Measurements from ENCODE around the gene DNAAF8. TPM values are rescaled to one million over a fixed set of nuclear protein-coding genes. Genes with fewer than 3 reads are reported as not detected.

DNAAF8 gene
- polyA plus RNA-seq, 1 of the 3 experiments (the other 2 are of a cell fraction), result 3.1 TPM

DNA sequence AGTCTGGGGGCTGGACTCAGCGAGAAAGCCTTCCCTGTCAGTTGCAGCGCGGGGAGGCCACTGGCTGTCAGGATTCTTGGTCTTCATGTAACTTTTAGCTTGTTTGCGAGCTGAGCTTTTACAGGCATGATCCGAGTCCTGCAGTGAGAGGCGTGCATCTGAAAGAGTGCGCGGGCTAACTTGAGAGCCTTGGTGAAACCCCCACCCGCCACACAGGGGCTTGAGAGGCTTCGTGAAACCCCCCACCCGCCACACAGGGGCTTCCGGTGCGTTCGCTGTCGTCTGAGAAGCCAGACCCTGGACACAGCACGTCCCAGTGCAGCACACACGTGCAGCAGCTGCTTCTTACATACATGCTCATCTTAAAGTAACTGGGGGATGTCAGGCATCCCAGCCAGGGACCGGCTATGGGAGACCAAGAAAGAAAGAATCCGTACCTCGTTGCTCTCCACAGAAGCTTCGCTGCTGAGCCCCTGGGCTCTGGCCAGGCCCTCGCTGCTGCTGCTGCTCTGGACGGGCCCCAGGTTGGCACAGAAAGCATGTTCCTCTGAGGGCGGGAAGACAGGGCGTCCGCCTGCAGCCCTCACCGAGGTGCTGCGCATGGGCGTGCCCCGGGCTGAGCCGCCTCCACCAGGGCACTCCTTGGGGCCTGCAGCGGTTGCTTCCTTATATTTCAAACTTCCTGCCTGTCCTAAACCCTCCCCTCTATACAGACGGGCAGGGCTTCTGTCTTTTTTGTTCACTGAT lies 33.2 kb upstream of the DNAAF8 start:
- Histone ChIP-seq H3K36me3 (replicated peaks in 1 of 2; ENCODE audit: control insufficient read depth in 1 of 2, insufficient read depth in 2 of 2, low read length in 1 of 2) (peaks cover 11 to 78% of the 10 kb centered on the region in 2 experiments), H2AFZ (ENCODE audit: low read depth) (no peak overlapping the region), H3F3A (replicated peaks; ENCODE audit: insufficient read depth) (peaks cover 2% of the 10 kb centered on the region), H3K4me2 (no peak overlapping the region), H3K27ac (ENCODE audit: low read depth in 2 of 2, low read length in 1 of 2) (no peak overlapping the region), H4K20me1 (ENCODE audit: insufficient read depth) (no peaks in the 10 kb centered on the region), H3K9me2 (no peaks in the 10 kb centered on the region), H3K9ac (no peak overlapping the region), H3K4me3 (ENCODE audit: low read depth in 2 of 2, low read length in 1 of 2) (no peak overlapping the region), H3K4me1 (ENCODE audit: control insufficient read depth in 1 of 2, insufficient read depth in 2 of 2, low read depth in 1 of 2, low read length in 1 of 2) (no peaks in the 10 kb centered on the region; a peak in 1 of 4 replicates), H3K79me2 (ENCODE audit: insufficient read depth) (peaks cover 5% of the 10 kb centered on the region), H3K9me3 (no peaks in the 10 kb centered on the region), H3K27me3 (ENCODE audit: insufficient read depth) (no peaks in the 10 kb centered on the region)
- WGBS (ENCODE audit: low lambda C conversion rate), result 95% methylated on average over 12 of the region's 33 CpGs
- ChIA-PET POLR2A (no interaction called here), CTCF (no interaction called here)
- no peak for DNase-seq
- TF ChIP-seq FOXM1 (IDR thresholded peaks at IDR 0.05; ENCODE audit: low read depth) (no peak), MEF2A (IDR thresholded peaks at IDR 0.05; ENCODE audit: borderline replicate concordance, low read depth) (no peak)
- TF ChIP-seq, protein P1, sequence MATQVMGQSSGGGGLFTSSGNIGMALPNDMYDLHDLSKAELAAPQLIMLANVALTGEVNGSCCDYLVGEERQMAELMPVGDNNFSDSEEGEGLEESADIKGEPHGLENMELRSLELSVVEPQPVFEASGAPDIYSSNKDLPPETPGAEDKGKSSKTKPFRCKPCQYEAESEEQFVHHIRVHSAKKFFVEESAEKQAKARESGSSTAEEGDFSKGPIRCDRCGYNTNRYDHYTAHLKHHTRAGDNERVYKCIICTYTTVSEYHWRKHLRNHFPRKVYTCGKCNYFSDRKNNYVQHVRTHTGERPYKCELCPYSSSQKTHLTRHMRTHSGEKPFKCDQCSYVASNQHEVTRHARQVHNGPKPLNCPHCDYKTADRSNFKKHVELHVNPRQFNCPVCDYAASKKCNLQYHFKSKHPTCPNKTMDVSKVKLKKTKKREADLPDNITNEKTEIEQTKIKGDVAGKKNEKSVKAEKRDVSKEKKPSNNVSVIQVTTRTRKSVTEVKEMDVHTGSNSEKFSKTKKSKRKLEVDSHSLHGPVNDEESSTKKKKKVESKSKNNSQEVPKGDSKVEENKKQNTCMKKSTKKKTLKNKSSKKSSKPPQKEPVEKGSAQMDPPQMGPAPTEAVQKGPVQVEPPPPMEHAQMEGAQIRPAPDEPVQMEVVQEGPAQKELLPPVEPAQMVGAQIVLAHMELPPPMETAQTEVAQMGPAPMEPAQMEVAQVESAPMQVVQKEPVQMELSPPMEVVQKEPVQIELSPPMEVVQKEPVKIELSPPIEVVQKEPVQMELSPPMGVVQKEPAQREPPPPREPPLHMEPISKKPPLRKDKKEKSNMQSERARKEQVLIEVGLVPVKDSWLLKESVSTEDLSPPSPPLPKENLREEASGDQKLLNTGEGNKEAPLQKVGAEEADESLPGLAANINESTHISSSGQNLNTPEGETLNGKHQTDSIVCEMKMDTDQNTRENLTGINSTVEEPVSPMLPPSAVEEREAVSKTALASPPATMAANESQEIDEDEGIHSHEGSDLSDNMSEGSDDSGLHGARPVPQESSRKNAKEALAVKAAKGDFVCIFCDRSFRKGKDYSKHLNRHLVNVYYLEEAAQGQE (IDR thresholded peaks at IDR 0.05; ENCODE audit: low read depth, low read length), result no peak

DNA sequence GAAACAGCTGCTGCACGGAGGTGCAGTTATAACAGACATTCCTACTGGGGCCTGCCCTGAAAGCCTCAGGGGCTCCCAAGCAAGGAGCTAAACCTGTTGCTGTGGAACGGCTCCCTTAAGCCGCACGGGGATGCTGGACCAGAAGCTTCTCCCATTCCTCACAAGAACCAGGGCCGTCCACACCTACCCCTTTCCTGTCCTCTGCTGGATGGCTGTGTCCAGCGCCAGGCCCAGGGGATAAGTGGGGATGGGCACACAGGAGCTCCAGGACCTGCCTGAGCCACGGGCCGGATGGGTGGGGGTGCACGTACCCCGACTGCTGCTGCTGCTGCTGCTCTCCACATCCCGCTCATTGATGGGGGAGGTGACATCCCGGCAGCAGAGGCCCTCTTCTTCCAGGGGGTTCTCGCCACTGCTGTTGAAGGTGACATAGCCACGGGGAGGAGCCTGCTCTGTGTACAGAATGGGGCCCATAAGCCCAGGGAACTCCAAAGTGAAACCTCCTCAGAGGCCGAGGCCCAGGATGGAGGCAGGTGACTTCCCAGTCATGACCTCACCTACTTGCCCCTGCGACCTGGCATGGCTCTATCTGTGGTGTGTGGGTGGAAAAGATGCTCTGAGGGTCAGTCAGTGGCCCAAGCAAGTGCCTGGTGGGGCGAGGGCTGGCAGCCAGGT lies 32.4 kb upstream of the DNAAF8 start:
- ChIA-PET CTCF (no interaction called here), POLR2A (no interaction called here)

More for the DNA sequence above, 32.4 kb upstream of the DNAAF8 start:
- Histone ChIP-seq H3K4me1 (ENCODE audit: control insufficient read depth in 1 of 2, insufficient read depth in 2 of 2, low read depth in 1 of 2, low read length in 1 of 2) (no peaks in the 10 kb centered on the region), H3K9me3 (no peaks in the 10 kb centered on the region), H3K4me3 (ENCODE audit: low read depth in 2 of 2, low read length in 1 of 2) (no peak overlapping the region), H2AFZ (ENCODE audit: low read depth) (no peak overlapping the region), H3K9me2 (no peaks in the 10 kb centered on the region), H3F3A (replicated peaks; ENCODE audit: insufficient read depth) (peaks cover 2% of the 10 kb centered on the region), H3K36me3 (replicated peaks in 1 of 2; ENCODE audit: control insufficient read depth in 1 of 2, insufficient read depth in 2 of 2, low read length in 1 of 2) (peaks cover 11 to 76% of the 10 kb centered on the region in 2 experiments), H3K9ac (no peak overlapping the region), H3K27ac (ENCODE audit: low read depth in 2 of 2, low read length in 1 of 2) (no peak overlapping the region), H3K79me2 (ENCODE audit: insufficient read depth) (peaks cover 5% of the 10 kb centered on the region), H3K27me3 (ENCODE audit: insufficient read depth) (no peaks in the 10 kb centered on the region), H4K20me1 (ENCODE audit: insufficient read depth) (no peaks in the 10 kb centered on the region), H3K4me2 (no peak overlapping the region)
- TF ChIP-seq EP300 (IDR thresholded peaks at IDR 0.05; ENCODE audit: borderline replicate concordance in 1 of 2, low read depth in 1 of 2, low read length in 1 of 2) (no peak), SIN3A (IDR thresholded peaks at IDR 0.05; ENCODE audit: borderline replicate concordance, low read depth, low read length) (no peak), TEAD4 (IDR thresholded peaks at IDR 0.05; ENCODE audit: borderline replicate concordance, insufficient read depth) (no peak), GATA2 (CRISPR knock-in tag; IDR thresholded peaks at IDR 0.05) (no peak), RXRA (IDR thresholded peaks at IDR 0.05; ENCODE audit: borderline replicate concordance, low read depth) (no peak), FOSL2 (IDR thresholded peaks at IDR 0.05; ENCODE audit: borderline replicate concordance, low read depth) (no peak), ELF1 (IDR thresholded peaks at IDR 0.05) (no peak), FOXM1 (IDR thresholded peaks at IDR 0.05; ENCODE audit: low read depth) (no peak)
- TF ChIP-seq, protein P1 (IDR thresholded peaks at IDR 0.05; ENCODE audit: low read depth, low read length), result no peak
- 92% methylated on average over 4 of the region's 17 CpGs for WGBS (ENCODE audit: low lambda C conversion rate)
- no peak for DNase-seq

All from SK-N-SH (cell line).